Transverse colon (tissue), 4 donors: ENCODE results near the gene SUSD4. TPM values are rescaled to one million over a fixed set of nuclear protein-coding genes. Genes with fewer than 3 reads are reported as not detected.

Experiments
- DNase-seq: peaks from one replicate; pipeline ENCODE4 v3.0.0-alpha.2; 2019
- H3K27ac ChIP-seq, 4 donors: fragments of 200-600 bp; sonication (generic); 2 replicates each; pipeline ENCODE4 v1.5.1; 2016 to 2018; ENCODE audit warnings: inconsistent platforms in 4 of 4
- H3K27me3 ChIP-seq: fragments of 200-600 bp; sonication (generic); 2 replicates; pipeline ENCODE4 v1.5.1; 2017; ENCODE audit warnings: inconsistent platforms
- H3K36me3 ChIP-seq, 4 donors: fragments of 200-600 bp; sonication (generic); 2 replicates each; pipeline ENCODE4 v1.5.1; 2017 to 2019; ENCODE audit warnings: inconsistent platforms in 4 of 4
- H3K4me1 ChIP-seq, 4 donors: fragments of 200-600 bp; sonication (generic); 2 replicates each; pipeline ENCODE4 v1.5.1; 2017 to 2020; ENCODE audit warnings: inconsistent platforms in 4 of 4
- H3K4me3 ChIP-seq, 4 donors: fragments of 200-600 bp; sonication (generic); 1 replicate in 1 of 4; 2 replicates in 3 of 4; pipeline versions ENCODE4 v1.5.1 to v1.6.1; 2017 to 2019; ENCODE audit warnings: inconsistent platforms in 4 of 4
- H3K9me3 ChIP-seq, 2 donors: fragments of 200-600 bp; sonication (generic); 2 replicates each; pipeline ENCODE4 v1.5.1; 2017 to 2019; ENCODE audit warnings: inconsistent platforms in 2 of 2
- EP300 ChIP-seq: sonication (generic); formaldehyde crosslinking; IDR thresholded peaks from one replicate; pipeline ENCODE4 v1.6.1; 2017; ENCODE audit warnings: antibody characterized with exemption, low read depth
- POLR2A ChIP-seq: fragments of 450-650 bp; IDR thresholded peaks from one replicate; pipeline ENCODE4 v1.6.1; 2016; ENCODE audit warnings: antibody characterized with exemption, mild to moderate bottlenecking, moderate library complexity
- POLR2AphosphoS5 ChIP-seq, 3 donors: sonication (generic); formaldehyde crosslinking; IDR thresholded peaks; one replicate each; pipeline ENCODE4 v1.6.1; 2016; ENCODE audit warnings: antibody characterized with exemption in 3 of 3
- WGBS, 2 donors: methylation state at CpG; one replicate each; pipeline ENCODE4 v1.1.5; 2018; ENCODE audit warnings: low coverage in 1 of 2; 5-methylcytosine and 5-hydroxymethylcytosine counted together
- in situ Hi-C, 4 donors: fragments of 200-750 bp; cut with MboI; loops; one replicate each; pipeline versions ENCODE4 v1.15.0 to v1.15.1; 2017; ENCODE audit warnings: low sequenced_read_pairs in 3 of 4, low pct_ligation_motif_present in 1 of 4, low pct_unique_long_range_greater_than_20kb in 1 of 4
- intact Hi-C: fragments of 100-400 bp; cut with DNase I; formaldehyde crosslinking; loops from one replicate; pipeline ENCODE4 v1.15.1; 2023; ENCODE audit warnings: low total_unique reads
- total RNA-seq, 4 donors: library from RNA; depleted of rRNA; stranded (reverse); fragments of >200 nt; gene quantifications; one replicate each; pipeline ENCODE4 v1.1.0, GENCODE V29; 2016
- TF ChIP-seq, protein P1 (sequence below), 5 experiments: fragments of 200-600 bp in 3 of 5; fragments of 450-650 bp in 2 of 5; sonication (generic) in 3 of 5; IDR thresholded peaks; 1 replicate in 2 of 5; 2 replicates in 3 of 5; pipeline ENCODE4 v1.5.1; 2016 to 2017; ENCODE audit warnings: antibody characterized with exemption in 5 of 5, inconsistent platforms in 3 of 5, mild to moderate bottlenecking in 2 of 5, moderate library complexity in 1 of 5

SUSD4 gene
- total RNA-seq, 4 donors from 2014 or later: 0.32 to 1.2 TPM; not detected in 2

DNA sequence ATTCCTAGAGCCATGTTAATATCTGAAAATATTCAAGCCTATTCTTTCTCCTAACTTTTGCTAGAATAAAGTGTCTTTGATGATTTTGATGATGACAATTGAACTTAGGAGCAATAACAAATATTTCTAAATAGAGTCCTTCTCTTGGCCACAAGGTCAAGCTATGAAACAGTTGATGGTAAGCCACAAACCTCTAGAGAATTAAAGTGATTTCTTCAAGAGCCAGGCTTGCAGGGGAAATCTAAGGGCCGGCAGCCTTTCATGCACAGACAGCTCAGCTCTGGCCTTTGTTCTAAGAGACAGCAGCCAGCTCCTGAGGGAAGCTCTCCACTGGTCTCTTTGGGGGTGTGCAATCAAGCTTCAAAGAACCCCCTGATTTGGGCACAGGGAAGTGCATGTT lies 59.0 kb downstream of the SUSD4 start:
- intact Hi-C loops: no loop called here
- in situ Hi-C loops: no loop called here

DNA sequence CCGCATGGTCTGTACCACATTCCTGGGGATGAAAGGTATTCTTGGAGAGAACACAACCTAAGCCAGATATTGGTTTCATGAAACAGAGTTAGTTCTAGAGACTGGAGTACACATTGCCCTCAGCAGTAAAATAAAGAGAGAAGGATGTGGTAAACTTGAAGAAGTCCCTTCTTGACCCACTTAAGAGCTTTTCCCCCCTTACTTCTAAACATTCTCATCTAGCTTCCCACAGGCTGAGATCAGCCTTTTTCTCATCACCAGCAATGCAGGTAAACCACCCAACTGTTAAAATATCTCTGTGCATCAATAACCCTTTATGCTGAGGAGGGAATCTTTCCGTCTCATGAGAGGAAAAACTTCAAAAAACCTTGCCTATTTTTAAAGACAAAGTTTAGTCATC lies 62.6 kb downstream of the SUSD4 start:
- Histone ChIP-seq H3K27ac (no peak overlapping the region), H3K4me3 (no peak overlapping the region), H3K36me3 (no peaks in the 10 kb centered on the region), H3K27me3 (no peaks in the 10 kb centered on the region), H3K4me1 (no peaks in the 10 kb centered on the region), H3K9me3 (no peaks in the 10 kb centered on the region)
- no peak for DNase-seq
- intact Hi-C loops: no loop called here
- in situ Hi-C loops: no loop called here
- 83 to 89% methylated on average over 1 to 2 of the region's 2 CpGs for WGBS, 2 donors
- TF ChIP-seq POLR2AphosphoS5 (IDR thresholded peaks at IDR 0.05) (no peak), POLR2A (no peak), EP300 (no peak)
- TF ChIP-seq, protein P1, sequence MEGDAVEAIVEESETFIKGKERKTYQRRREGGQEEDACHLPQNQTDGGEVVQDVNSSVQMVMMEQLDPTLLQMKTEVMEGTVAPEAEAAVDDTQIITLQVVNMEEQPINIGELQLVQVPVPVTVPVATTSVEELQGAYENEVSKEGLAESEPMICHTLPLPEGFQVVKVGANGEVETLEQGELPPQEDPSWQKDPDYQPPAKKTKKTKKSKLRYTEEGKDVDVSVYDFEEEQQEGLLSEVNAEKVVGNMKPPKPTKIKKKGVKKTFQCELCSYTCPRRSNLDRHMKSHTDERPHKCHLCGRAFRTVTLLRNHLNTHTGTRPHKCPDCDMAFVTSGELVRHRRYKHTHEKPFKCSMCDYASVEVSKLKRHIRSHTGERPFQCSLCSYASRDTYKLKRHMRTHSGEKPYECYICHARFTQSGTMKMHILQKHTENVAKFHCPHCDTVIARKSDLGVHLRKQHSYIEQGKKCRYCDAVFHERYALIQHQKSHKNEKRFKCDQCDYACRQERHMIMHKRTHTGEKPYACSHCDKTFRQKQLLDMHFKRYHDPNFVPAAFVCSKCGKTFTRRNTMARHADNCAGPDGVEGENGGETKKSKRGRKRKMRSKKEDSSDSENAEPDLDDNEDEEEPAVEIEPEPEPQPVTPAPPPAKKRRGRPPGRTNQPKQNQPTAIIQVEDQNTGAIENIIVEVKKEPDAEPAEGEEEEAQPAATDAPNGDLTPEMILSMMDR (IDR thresholded peaks at IDR 0.05): no peak

More for the DNA sequence above, 59.0 kb downstream of the SUSD4 start:
- DNase-seq: no peak
- TF ChIP-seq EP300: no peak
- TF ChIP-seq, protein P1 (IDR thresholded peaks at IDR 0.05): no peak
- no peaks in the 10 kb centered on the region for H3K27me3 ChIP-seq
- no peak overlapping the region for H3K4me3 ChIP-seq
- H3K9me3 ChIP-seq: no peaks in the 10 kb centered on the region
- H3K27ac ChIP-seq: no peak overlapping the region
- H3K4me1 ChIP-seq: no peaks in the 10 kb centered on the region
- no peaks in the 10 kb centered on the region for H3K36me3 ChIP-seq
- 80 to 86% methylated on average over 1 of the region's 1 CpG for WGBS, 2 donors

DNA sequence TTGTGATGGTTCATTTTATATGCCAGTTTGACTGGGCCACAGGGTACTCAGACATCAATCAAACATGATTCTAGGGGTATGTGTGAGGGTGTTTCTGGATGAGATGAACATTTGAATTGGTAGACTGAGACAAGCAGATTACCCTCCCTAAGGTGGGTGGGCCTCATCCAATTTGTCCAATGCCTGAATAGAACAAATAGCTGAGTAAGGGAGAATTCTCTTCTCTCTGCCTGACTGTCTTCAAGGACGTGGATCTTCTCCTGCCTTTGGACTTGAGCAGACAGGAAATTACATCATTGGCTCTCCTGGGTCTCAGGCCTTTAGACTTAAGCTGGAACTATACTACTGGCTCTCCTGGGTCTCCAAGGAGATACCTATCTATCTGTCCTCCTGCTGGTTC lies 64.4 kb downstream of the SUSD4 start:
- Histone ChIP-seq H3K27ac (no peak overlapping the region), H3K27me3 (no peaks in the 10 kb centered on the region), H3K9me3 (no peaks in the 10 kb centered on the region), H3K4me1 (no peaks in the 10 kb centered on the region), H3K4me3 (no peak overlapping the region), H3K36me3 (no peaks in the 10 kb centered on the region)
- 53% methylated on average over 1 of the region's 1 CpG; no CpG with 5 or more reads in 1 of the 2 donors for WGBS, 2 donors
- no peak for TF ChIP-seq EP300
- TF ChIP-seq, protein P1 (IDR thresholded peaks at IDR 0.05): no peak
- in situ Hi-C loops (no loop called here), intact Hi-C loops (no loop called here)
- no peak for DNase-seq

DNA sequence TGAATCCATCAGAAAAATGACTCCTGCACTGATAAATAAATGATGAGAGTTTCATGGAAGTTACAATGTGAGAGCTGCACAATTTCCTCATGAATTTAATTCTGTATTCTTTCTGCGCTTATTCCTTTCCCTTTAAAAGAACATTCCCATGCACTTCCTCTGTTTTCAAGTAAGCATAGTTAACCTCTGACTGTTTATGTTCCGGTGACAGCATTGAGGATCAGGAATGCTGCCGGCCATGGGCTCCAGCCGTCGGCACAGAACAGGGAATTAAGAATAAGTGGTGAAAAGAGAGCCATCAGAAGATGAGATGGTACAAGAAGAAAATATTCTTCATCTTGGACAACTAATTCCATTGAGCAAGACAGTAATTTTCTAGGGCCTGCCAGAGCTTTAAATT lies 65.3 kb downstream of the SUSD4 start:
- H3K36me3 ChIP-seq: no peaks in the 10 kb centered on the region
- WGBS, 2 donors: 60 to 69% methylated on average over 5 of the region's 5 CpGs
- in situ Hi-C loops: no loop called here

More for the DNA sequence above, 65.3 kb downstream of the SUSD4 start:
- intact Hi-C loops: no loop called here
- Histone ChIP-seq H3K27ac (no peak overlapping the region), H3K9me3 (no peaks in the 10 kb centered on the region), H3K4me3 (no peak overlapping the region), H3K27me3 (no peaks in the 10 kb centered on the region), H3K4me1 (no peaks in the 10 kb centered on the region)
- TF ChIP-seq POLR2AphosphoS5 (IDR thresholded peaks at IDR 0.05): no peak
- no peak for TF ChIP-seq POLR2A
- TF ChIP-seq, protein P1 (IDR thresholded peaks at IDR 0.05): no peak
- TF ChIP-seq EP300: no peak
- no peak for DNase-seq
